ENCODE data around the gene PPP1R27.

DNA sequence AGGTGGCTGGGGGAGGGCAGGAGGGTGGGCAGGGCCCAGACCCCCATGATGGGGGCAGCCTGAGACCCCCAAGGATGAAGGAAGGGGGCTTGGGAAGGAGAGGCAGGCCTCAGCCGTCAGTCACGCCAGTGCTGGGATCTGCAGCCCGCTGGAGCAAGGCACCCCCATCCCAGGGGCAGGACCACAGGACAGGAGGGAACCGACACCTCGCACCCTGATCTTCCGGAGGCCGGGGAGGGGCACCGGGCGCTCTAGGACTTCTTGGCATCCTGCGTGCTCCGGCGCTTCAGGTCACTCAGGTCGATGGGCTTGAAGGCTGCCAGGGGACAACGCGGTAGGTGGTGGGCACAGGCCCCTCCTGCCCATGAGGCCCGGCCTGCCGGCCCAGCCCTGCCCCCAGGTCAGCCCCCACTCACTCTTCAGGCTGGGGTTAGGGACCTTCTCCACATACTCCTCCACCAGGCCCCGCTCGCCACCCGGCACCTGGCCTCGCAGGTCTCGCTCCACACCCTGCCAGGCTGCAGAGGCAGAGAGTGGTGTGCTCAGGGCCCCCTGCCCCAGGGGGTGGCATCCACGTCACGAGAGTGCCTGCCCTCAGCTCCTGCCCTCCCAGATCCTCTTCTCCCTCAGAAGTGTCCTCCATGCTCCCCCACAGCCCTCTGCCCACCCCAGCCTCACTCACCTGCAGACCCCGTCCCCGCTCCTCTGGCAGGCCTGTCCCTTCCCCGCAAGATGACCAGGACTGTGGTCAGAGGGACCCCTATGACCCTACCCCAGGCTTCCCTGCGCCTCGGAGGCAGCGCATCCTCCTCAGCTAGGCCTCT lies 11.6 kb downstream of the PPP1R27 start:
- TF ChIP-seq EZH2 (IDR thresholded peaks at IDR 0.05; ENCODE audit: borderline replicate concordance, low read depth, low read length, severe bottlenecking), result no peak
- TF ChIP-seq, protein P1, sequence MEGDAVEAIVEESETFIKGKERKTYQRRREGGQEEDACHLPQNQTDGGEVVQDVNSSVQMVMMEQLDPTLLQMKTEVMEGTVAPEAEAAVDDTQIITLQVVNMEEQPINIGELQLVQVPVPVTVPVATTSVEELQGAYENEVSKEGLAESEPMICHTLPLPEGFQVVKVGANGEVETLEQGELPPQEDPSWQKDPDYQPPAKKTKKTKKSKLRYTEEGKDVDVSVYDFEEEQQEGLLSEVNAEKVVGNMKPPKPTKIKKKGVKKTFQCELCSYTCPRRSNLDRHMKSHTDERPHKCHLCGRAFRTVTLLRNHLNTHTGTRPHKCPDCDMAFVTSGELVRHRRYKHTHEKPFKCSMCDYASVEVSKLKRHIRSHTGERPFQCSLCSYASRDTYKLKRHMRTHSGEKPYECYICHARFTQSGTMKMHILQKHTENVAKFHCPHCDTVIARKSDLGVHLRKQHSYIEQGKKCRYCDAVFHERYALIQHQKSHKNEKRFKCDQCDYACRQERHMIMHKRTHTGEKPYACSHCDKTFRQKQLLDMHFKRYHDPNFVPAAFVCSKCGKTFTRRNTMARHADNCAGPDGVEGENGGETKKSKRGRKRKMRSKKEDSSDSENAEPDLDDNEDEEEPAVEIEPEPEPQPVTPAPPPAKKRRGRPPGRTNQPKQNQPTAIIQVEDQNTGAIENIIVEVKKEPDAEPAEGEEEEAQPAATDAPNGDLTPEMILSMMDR (IDR thresholded peaks at IDR 0.05; ENCODE audit: borderline replicate concordance, extremely low read depth, low read length, poor library complexity, severe bottlenecking), result no peak

Measured in DND-41 (cell line).